WERI-Rb-1 (cell line): ENCODE measurements around the gene MFSD2B.
A peak's percentile ranks its signal among the peaks of the same experiment; 100 is the strongest.

Source experiments
- DNase-seq: peaks from one replicate; pipeline ENCODE4 v3.0.0-alpha.2; 2020
- H3K27ac ChIP-seq: fragments of 250-450 bp; sonication (Bioruptor Pico); 2 replicates; pipeline ENCODE4 v1.5.1; 2020; ENCODE audit warnings: mild to moderate bottlenecking, moderate library complexity
- H3K27me3 ChIP-seq: fragments of 250-450 bp; sonication (Bioruptor Pico); 2 replicates; pipeline ENCODE4 v1.5.1; 2021; ENCODE audit warnings: mild to moderate bottlenecking, low read depth, moderate library complexity; ENCODE audit not compliant: insufficient read depth, severe bottlenecking
- H3K36me3 ChIP-seq: fragments of 250-450 bp; sonication (Bioruptor Pico); 2 replicates; pipeline ENCODE4 v1.5.1; 2020; ENCODE audit warnings: mild to moderate bottlenecking, moderate library complexity
- H3K4me3 ChIP-seq: 2 replicates; pipeline ENCODE4 v1.5.1; 2011; ENCODE audit warnings: low read depth, mild to moderate bottlenecking, control low read depth, low read length
- H3K9me3 ChIP-seq: fragments of 250-450 bp; sonication (Bioruptor Pico); 2 replicates; pipeline ENCODE4 v1.5.1; 2021; ENCODE audit warnings: mild to moderate bottlenecking, moderate library complexity; ENCODE audit not compliant: severe bottlenecking
- CTCF ChIP-seq: IDR thresholded peaks from 2 replicates; pipeline ENCODE4 v1.5.1; 2011; ENCODE audit warnings: low read depth, mild to moderate bottlenecking, control low read depth, inconsistent platforms, low read length

Gene MFSD2B

GRCh38 chr2:24045511-24046508 is 35.9 kb downstream of the MFSD2B start:
- Histone ChIP-seq H3K27me3 (no peaks in the 10 kb centered on the region), H3K9me3 (peaks cover 4% of the 10 kb centered on the region)
- DNase-seq = no peak

GRCh38 chr2:24046599-24046929 is 36.7 kb downstream of the MFSD2B start:
- H3K36me3 ChIP-seq = peaks cover 11% of the 10 kb centered on the region
- peak overlapping the region; percentile 76 for H3K27ac ChIP-seq

More at GRCh38 chr2:24045511-24046508, 35.9 kb downstream of the MFSD2B start:
- H3K27ac ChIP-seq = no peak overlapping the region
- peaks cover 11% of the 10 kb centered on the region for H3K36me3 ChIP-seq
- H3K4me3 ChIP-seq = peak overlapping the region; percentile 94
- TF ChIP-seq CTCF = no peak

GRCh38 chr2:24046930-24047702 is 37.2 kb downstream of the MFSD2B start, which contains the start of gene WDCP:
WDCP (minus strand) TSS chr2:24047391; CDS start chr2:24039494, 7,897 bp downstream.
- H3K27ac ChIP-seq = peak within 1 kb of the TSS; percentile 76
- DNase-seq = peak; percentile 99
- peak within 1 kb of the TSS; percentile 94 for H3K4me3 ChIP-seq
- H3K9me3 ChIP-seq = peaks cover 4% of the 10 kb centered on the region
- no peak for TF ChIP-seq CTCF
- H3K36me3 ChIP-seq = peaks cover 8% of the 10 kb centered on the region
- H3K27me3 ChIP-seq = no peaks in the 10 kb centered on the region

More at GRCh38 chr2:24046599-24046929, 36.7 kb downstream of the MFSD2B start:
- Histone ChIP-seq H3K9me3 (peaks cover 4% of the 10 kb centered on the region), H3K4me3 (peak overlapping the region; percentile 94), H3K27me3 (no peaks in the 10 kb centered on the region)
- no peak for TF ChIP-seq CTCF
- DNase-seq = no peak

- Histone ChIP-seq H3K36me3 (peaks cover 8% of the 10 kb centered on the region), H3K9me3 (peaks cover 4% of the 10 kb centered on the region), H3K27me3 (no peaks in the 10 kb centered on the region), H3K27ac (peak overlapping the region; percentile 67), H3K4me3 (peak overlapping the region; percentile 40)
- no peak for DNase-seq
- no peak for TF ChIP-seq CTCF
Observed at GRCh38 chr2:24047703-24048033, 37.8 kb downstream of the MFSD2B start.

GRCh38 chr2:24048769-24049484 is 39.0 kb downstream of the MFSD2B start:
- Histone ChIP-seq H3K27ac (no peak overlapping the region), H3K36me3 (no peaks in the 10 kb centered on the region; the same call in 1 of the 2 replicates), H3K9me3 (no peaks in the 10 kb centered on the region), H3K4me3 (no peak overlapping the region), H3K27me3 (no peaks in the 10 kb centered on the region)
- TF ChIP-seq CTCF = no peak
- DNase-seq = no peak
